Esophagus squamous epithelium (tissue), 4 donors: Measurements from ENCODE around the gene TERT.

Experiments used
- CTCF ChIP-seq, 6 experiments: fragments of 450-650 bp in 4 of 6; fragments of 200-600 bp in 2 of 6; sonication (generic) in 2 of 6; IDR thresholded peaks; one replicate each; pipeline ENCODE4 v1.5.1; 2016 to 2019; ENCODE audit warnings: antibody characterized with exemption in 6 of 6, mild to moderate bottlenecking in 4 of 6, moderate library complexity in 4 of 6
- POLR2A ChIP-seq, 4 donors: fragments of 450-650 bp; IDR thresholded peaks; one replicate each; pipeline ENCODE4 v1.6.1; 2017; ENCODE audit warnings: antibody characterized with exemption in 4 of 4, mild to moderate bottlenecking in 4 of 4, moderate library complexity in 3 of 4

DNA sequence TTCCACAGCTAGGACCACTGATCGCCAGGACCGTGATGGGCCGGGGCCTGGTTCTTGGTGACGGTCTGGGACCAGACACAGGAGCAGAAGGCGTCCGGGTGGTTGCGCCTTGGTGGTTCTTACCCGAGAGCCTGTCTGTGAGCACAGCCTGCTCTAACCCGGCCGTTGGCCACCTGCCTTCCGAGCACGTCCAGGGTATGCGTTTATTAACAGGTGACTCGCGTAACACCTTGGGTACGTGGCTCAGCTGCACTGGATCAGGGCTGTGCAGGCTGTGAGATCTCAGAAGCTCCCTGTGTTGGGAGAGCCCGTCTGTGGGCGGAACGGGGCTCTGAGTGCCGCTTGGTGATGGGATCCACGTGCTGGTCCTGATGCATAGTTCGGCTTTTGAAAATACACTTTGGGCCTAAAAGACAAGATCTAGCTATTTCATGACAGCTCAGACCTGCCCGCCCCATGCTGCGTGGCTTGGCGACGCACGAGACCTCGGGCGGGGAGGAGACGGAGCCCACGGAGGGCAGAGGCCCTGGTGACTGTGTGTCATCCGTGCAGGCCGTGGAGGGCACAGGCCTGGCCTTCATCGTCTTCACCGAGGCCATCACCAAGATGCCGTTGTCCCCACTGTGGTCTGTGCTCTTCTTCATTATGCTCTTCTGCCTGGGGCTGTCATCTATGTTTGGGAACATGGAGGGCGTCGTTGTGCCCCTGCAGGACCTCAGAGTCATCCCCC is 76.4 kb downstream of the TERT start:
- TF ChIP-seq CTCF (IDR thresholded peaks at IDR 0.05) = no peak
- no peak for TF ChIP-seq POLR2A (IDR thresholded peaks at IDR 0.05)
